Smooth muscle cell (in vitro differentiated cells): Measurements from ENCODE around the gene OR4D2. TPM values are rescaled to one million over a fixed set of nuclear protein-coding genes. Genes with fewer than 3 reads are reported as not detected.
"Not testable (repeated sequence)": the region's sequence is repeated elsewhere in the genome, so short reads cannot be mapped to it uniquely, and the experiment has no call there.

Experiments
- DNase-seq: peaks from one replicate; lab custom pipeline; 2025; ENCODE audit not compliant: unreplicated experiment; lab: John Stamatoyannopoulos, UW
- H2AFZ ChIP-seq: fragments of 200-600 bp; sonication (generic); 2 replicates; pipeline ENCODE4 v1.6.0; 2016; ENCODE audit warnings: antibody characterized with exemption, low read depth, mild to moderate bottlenecking
- H3F3A ChIP-seq: fragments of 200-600 bp; sonication (generic); 2 replicates; pipeline ENCODE4 v1.6.0; 2017; ENCODE audit warnings: antibody characterized with exemption, low read depth
- H3K27ac ChIP-seq: fragments of 200-600 bp; sonication (generic); 2 replicates; pipeline ENCODE4 v1.5.1; 2016; ENCODE audit warnings: low read depth, mild to moderate bottlenecking
- H3K27me3 ChIP-seq: fragments of 200-600 bp; sonication (generic); 2 replicates; pipeline ENCODE4 v1.6.1; 2016; ENCODE audit warnings: low read depth, mild to moderate bottlenecking
- H3K36me3 ChIP-seq: fragments of 200-600 bp; sonication (generic); 2 replicates; pipeline ENCODE4 v1.5.1; 2016; ENCODE audit warnings: low read depth
- H3K4me1 ChIP-seq: fragments of 200-600 bp; sonication (generic); 2 replicates; pipeline ENCODE4 v1.5.1; 2016; ENCODE audit warnings: low read depth
- H3K4me2 ChIP-seq: fragments of 200-600 bp; sonication (generic); 2 replicates; pipeline ENCODE4 v1.6.0; 2016; ENCODE audit warnings: mild to moderate bottlenecking
- H3K4me3 ChIP-seq: fragments of 200-600 bp; sonication (generic); 2 replicates; pipeline ENCODE4 v1.5.1; 2016; ENCODE audit warnings: mild to moderate bottlenecking
- H3K79me2 ChIP-seq: fragments of 200-600 bp; sonication (generic); 2 replicates; pipeline ENCODE4 v1.6.0; 2016; ENCODE audit warnings: low read depth, mild to moderate bottlenecking
- H3K9ac ChIP-seq: fragments of 200-600 bp; sonication (generic); 2 replicates; pipeline ENCODE4 v1.6.0; 2016; ENCODE audit warnings: low read depth
- H3K9me3 ChIP-seq: fragments of 200-600 bp; sonication (generic); replicated peaks from 2 replicates; pipeline ENCODE4 v1.5.1; 2016; ENCODE audit warnings: low read depth
- H4K20me1 ChIP-seq: fragments of 200-600 bp; sonication (generic); 2 replicates; pipeline ENCODE4 v1.6.0; 2016; ENCODE audit warnings: low read depth
- CTCF ChIP-seq: fragments of 200-600 bp; sonication (generic); IDR thresholded peaks from 2 replicates; pipeline ENCODE4 v1.5.1; 2017; ENCODE audit warnings: borderline replicate concordance, mild to moderate bottlenecking, antibody characterized with exemption; ENCODE audit not compliant: insufficient read depth, poor library complexity, severe bottlenecking
- WGBS: methylation state at CpG from one replicate; pipeline ENCODE4 v1.1.7; 2016; ENCODE audit warnings: low lambda C conversion rate; 5-methylcytosine and 5-hydroxymethylcytosine counted together
- polyA plus RNA-seq: library from polyadenylated mRNA; unstranded; fragments of >200 nt; fragmentation: Nextera tagmentation; extraction: Ambion mirVana; gene quantifications from 2 replicates; pipeline ENCODE4 v1.2.1, GENCODE V29; 2016
- total RNA-seq: library from RNA; depleted of rRNA; stranded (reverse); fragments of >200 nt; gene quantifications from 2 replicates; pipeline ENCODE4 v1.2.3, GENCODE V29; 2014

Gene OR4D2
- total and polyA plus RNA-seq, 2 experiments from 2014 or later: not detected

GRCh38 chr17:58121925-58122324 lies 44.9 kb upstream of the OR4D2 start:
- Histone ChIP-seq H3F3A (no peaks in the 10 kb centered on the region), H3K27ac (no peak overlapping the region), H3K79me2 (no peaks in the 10 kb centered on the region), H2AFZ (no peak overlapping the region), H3K4me3 (no peak overlapping the region), H3K36me3 (no peaks in the 10 kb centered on the region), H4K20me1 (no peaks in the 10 kb centered on the region), H3K4me1 (no peaks in the 10 kb centered on the region), H3K27me3 (peaks cover 20% of the 10 kb centered on the region), H3K9me3 (no peaks in the 10 kb centered on the region), H3K4me2 (no peak overlapping the region), H3K9ac (no peak overlapping the region)
- DNase-seq: no peak
- peak; percentile 11 for TF ChIP-seq CTCF
- 54% methylated on average over 5 of the region's 5 CpGs for WGBS

DNA sequence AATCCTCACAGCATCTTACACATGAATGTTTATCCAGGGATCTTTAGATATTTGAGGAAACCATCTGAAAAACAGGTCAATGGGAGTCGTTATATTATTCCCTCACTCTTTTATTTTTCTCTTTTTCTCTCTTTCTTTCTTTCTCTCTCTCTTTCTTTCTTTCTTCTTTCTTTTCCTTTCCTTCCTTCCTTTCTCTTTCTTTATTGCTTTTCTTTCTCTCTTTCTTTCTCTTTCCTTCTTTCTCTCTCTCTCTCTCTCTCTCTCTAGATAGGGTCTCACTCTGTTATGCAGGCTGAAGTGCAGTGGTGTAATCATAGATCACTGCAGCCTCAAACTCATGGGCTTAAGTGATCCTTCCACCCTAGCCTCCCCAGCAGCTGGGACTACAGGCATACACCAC lies 38.9 kb upstream of the OR4D2 start:
- TF ChIP-seq CTCF: no peak
- Histone ChIP-seq H2AFZ (no peak overlapping the region), H3K27ac (no peak overlapping the region), H3K4me2 (no peak overlapping the region), H3K9ac (no peak overlapping the region), H3K9me3 (no peaks in the 10 kb centered on the region), H3K27me3 (peaks cover 51% of the 10 kb centered on the region), H3K4me3 (no peak overlapping the region), H3F3A (no peaks in the 10 kb centered on the region), H3K79me2 (no peaks in the 10 kb centered on the region), H3K36me3 (no peaks in the 10 kb centered on the region), H4K20me1 (no peaks in the 10 kb centered on the region), H3K4me1 (no peaks in the 10 kb centered on the region)
- WGBS: 63% methylated on average over 1 of the region's 1 CpG
- DNase-seq: no peak

- not testable (repeated sequence) for H3K9ac ChIP-seq, H3K9me3 ChIP-seq, H3K36me3 ChIP-seq, H4K20me1 ChIP-seq, H3K4me3 ChIP-seq, H3K4me2 ChIP-seq, DNase-seq, H3F3A ChIP-seq, H3K79me2 ChIP-seq, H3K4me1 ChIP-seq, H3K27ac ChIP-seq, H2AFZ ChIP-seq
- WGBS: 86% methylated on average over 5 of the region's 5 CpGs
- H3K27me3 ChIP-seq: peaks cover 68% of the 10 kb centered on the region
Observed at GRCh38 chr17:58132697-58133096, 34.1 kb upstream of the OR4D2 start.

DNA sequence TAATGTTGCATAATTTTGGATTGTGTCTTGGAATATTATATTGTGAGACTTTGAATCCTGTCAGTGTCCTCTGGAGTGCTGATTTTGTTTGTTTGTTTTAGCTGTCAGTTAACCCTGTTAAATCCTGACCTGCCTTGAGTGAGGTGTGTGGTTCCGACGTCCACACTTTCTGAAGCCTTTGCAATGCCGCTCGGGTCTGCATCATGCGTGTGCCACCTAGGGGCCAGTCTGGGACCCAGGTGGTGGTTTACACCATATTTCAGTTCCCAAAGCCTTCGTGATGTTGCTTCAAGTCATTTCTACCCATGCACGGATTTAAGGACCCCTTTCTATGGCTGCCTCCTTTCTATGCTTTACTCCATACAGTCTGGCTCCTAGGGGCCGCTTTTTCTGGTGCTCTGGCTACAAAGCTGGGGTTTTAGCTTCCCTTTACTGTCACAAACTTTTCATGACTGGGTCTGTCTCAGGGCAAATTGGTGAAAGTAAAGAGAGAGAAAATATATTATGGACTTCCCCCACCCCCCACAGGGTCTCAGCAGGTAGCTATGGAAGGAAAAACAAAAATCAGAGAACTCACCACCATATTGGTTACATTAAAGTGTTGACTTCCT lies 30.0 kb upstream of the OR4D2 start:
- no peak for DNase-seq
- H3F3A ChIP-seq: no peaks in the 10 kb centered on the region
- peaks cover 45% of the 10 kb centered on the region for H3K27me3 ChIP-seq
- no peaks in the 10 kb centered on the region for H4K20me1 ChIP-seq
- H3K4me3 ChIP-seq: no peak overlapping the region
- no peak for TF ChIP-seq CTCF
- H3K79me2 ChIP-seq: no peaks in the 10 kb centered on the region
- no peak overlapping the region for H3K27ac ChIP-seq
- H3K9me3 ChIP-seq: no peaks in the 10 kb centered on the region
- no peak overlapping the region for H3K4me2 ChIP-seq
- H3K9ac ChIP-seq: no peak overlapping the region
- H2AFZ ChIP-seq: no peak overlapping the region
- H3K4me1 ChIP-seq: no peaks in the 10 kb centered on the region
- WGBS: 35% methylated on average over 8 of the region's 8 CpGs
- H3K36me3 ChIP-seq: no peaks in the 10 kb centered on the region
